Memory B cell (primary cell): Measurements from ENCODE around the gene ALKBH6.
"Not testable (repeated sequence)": the region's sequence is repeated elsewhere in the genome, so short reads cannot be mapped to it uniquely, and the experiment has no call there.

Experiments used
- ATAC-seq: fragments of 150-1000 bp; cut with Tn5 transposase; 2 replicates; pipeline ENCODE4 v1.10.0; 2021; ENCODE audit warnings: low read depth, mild to moderate bottlenecking, moderate library complexity
- DNase-seq, 2 donors: peaks; one replicate each; pipeline ENCODE4 v3.0.0; 2022; ENCODE audit warnings: low spot score in 2 of 2
- H3K27ac Mint-ChIP-seq: one replicate; pipeline ENCODE4 v1.8.0; 2022; ENCODE audit warnings: mild to moderate bottlenecking, moderate library complexity, mixed read lengths
- H3K27me3 Mint-ChIP-seq: one replicate; pipeline ENCODE4 v1.8.0; 2022; ENCODE audit warnings: mixed read lengths
- H3K36me3 Mint-ChIP-seq: one replicate; pipeline ENCODE4 v1.8.0; 2022; ENCODE audit warnings: mild to moderate bottlenecking, mixed read lengths
- H3K4me1 Mint-ChIP-seq: one replicate; pipeline ENCODE4 v1.8.0; 2022; ENCODE audit warnings: mixed read lengths
- H3K4me3 Mint-ChIP-seq: one replicate; pipeline ENCODE4 v1.8.0; 2022; ENCODE audit warnings: mild to moderate bottlenecking, moderate library complexity, mixed read lengths
- H3K9me3 Mint-ChIP-seq: one replicate; pipeline ENCODE4 v1.8.0; 2022; ENCODE audit warnings: mixed read lengths

The ALKBH6 gene

DNA sequence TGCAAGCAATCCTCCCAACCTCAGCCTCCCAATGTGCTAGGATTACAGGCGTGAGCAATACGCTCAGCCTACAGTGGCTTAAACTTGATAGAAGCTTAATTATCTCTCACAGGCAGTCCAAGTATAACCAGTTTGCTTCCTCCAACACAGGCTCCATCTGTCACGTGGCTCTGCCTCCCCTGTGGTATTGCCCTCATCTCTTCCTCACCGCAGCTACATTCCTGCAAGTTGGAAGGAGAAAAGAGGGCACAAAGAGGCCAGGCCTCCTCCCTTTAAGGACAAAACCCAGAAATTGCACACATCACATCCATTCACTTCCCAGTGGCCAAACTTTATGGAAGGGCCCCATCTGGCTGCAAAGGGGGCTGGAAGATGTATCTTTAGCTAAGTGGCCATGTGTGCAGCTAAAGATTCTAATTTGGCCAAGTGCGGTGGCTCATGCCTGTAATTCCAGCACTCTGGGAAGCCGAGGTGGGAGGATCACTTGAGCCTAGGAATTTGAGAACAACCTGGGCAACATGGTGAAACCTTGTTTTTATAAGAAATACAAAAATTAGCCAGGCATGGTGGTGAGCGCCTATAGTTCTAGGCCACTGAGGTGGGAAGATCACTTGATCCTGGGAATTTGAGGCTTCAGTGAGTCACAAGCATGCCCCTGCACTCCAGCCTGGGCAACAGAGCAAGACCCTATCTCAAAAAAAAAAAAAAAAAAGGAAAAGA, 22.1 kb downstream of the ALKBH6 start:
- Mint-ChIP-seq H3K4me1 (peaks cover 17% of the 10 kb centered on the region), H3K4me3 (no peak overlapping the region), H3K27ac (no peak overlapping the region), H3K27me3 (no peaks in the 10 kb centered on the region), H3K36me3 (no peaks in the 10 kb centered on the region), H3K9me3 (no peaks in the 10 kb centered on the region)
- ATAC-seq (no peak), DNase-seq (no peak)

DNA sequence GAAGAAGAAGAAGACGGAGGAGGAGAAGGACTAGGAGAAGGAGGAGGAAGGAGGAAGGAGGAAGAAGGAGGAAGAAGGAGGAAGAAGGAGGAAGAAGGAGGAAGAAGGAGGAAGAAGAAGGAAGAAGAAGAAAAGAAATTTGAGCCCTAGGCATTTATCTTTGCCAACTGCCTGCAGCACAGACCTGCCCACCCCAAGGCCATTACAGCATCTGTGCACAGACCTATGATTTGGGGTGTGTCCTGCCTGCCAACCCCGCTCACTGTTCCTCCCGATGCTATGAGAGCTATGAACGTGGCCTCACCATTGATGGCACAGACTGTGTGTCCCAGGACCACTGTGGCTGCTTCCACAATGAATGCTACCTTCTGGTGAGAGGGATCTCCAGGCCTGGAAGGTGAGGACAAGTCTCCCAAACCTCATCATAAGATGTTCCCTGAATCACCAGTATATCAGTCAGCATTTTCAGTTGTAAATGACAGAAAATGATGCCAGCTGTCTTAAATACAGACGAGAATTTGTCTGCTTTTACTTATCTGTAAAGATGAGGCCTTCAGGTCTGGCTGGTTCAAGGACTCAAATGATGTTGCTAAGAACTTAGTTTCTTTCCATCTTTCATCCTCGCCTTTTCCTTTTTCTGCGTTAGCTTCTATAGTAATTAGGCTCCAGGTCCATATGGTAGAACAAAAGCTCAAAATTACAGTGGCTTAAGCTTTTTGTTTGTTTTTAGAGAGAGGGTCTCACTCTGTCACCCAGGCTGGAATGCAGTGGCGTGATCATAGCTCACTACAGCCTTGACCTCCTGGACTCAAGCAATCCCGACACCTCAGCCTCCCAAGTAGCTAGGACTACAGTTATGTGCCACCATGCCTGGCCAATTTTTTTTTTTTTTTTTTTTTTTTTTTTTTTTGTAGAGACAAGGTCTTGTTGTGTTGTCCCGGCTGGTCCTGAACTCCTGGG, 23.0 kb downstream of the ALKBH6 start:
- Mint-ChIP-seq H3K27ac (no peak overlapping the region), H3K27me3 (no peaks in the 10 kb centered on the region), H3K9me3 (no peaks in the 10 kb centered on the region), H3K4me3 (no peak overlapping the region), H3K36me3 (no peaks in the 10 kb centered on the region), H3K4me1 (peaks cover 13% of the 10 kb centered on the region)
- ATAC-seq (no peak), DNase-seq (no peak)

DNA sequence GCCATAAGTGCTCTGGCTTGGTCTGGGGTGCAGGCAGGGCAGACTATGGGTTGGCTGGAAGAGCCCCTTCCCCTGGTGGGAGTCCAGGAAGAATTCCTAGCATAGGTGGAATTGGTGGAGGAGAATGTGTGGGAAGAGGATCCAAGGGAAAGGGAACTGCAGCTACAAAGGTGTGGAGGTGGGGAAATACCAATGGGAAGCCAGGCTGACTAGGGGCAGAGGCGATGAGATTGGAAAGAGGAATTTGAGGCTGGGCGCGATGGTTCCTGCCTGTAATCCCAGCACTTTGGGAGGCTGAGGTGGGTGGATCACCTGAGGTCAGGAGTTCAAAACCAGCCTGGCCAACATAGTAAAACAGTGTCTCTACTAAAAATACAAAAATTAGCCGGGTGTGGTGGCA, 23.9 kb downstream of the ALKBH6 start:
- no peak overlapping the region for H3K4me3 Mint-ChIP-seq
- peaks cover 8% of the 10 kb centered on the region for H3K4me1 Mint-ChIP-seq
- no peaks in the 10 kb centered on the region for H3K9me3 Mint-ChIP-seq
- ATAC-seq (no peak), DNase-seq (no peak)
- H3K36me3 Mint-ChIP-seq: no peaks in the 10 kb centered on the region
- H3K27me3 Mint-ChIP-seq: peaks cover 8% of the 10 kb centered on the region
- no peak overlapping the region for H3K27ac Mint-ChIP-seq

DNA sequence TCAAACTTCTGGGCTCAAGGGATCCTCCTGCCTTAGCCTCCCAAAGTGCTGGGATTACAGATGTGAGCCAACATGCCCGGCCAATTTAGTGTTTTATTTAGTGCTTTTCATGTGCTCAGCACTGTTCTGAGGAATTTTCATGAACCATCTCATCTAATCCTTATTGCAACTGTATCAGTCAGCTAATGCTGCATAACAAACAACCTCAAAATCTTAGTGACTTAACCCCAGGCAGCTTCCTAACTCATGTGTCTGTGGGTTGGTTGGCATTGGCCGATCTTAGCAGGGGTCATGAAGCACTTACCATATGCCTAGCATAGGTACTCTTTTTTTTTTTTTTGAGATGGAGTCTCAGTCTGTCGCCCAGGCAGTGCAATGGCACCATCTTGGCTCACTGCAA, 25.2 kb downstream of the ALKBH6 start:
- peaks cover 6% of the 10 kb centered on the region for H3K4me1 Mint-ChIP-seq
- H3K27me3 Mint-ChIP-seq: peaks cover 15% of the 10 kb centered on the region
- DNase-seq (no peak), ATAC-seq (no peak)
- H3K36me3 Mint-ChIP-seq: no peaks in the 10 kb centered on the region
- H3K4me3 Mint-ChIP-seq: no peak overlapping the region
- H3K9me3 Mint-ChIP-seq: no peaks in the 10 kb centered on the region
- H3K27ac Mint-ChIP-seq: no peak overlapping the region

DNA sequence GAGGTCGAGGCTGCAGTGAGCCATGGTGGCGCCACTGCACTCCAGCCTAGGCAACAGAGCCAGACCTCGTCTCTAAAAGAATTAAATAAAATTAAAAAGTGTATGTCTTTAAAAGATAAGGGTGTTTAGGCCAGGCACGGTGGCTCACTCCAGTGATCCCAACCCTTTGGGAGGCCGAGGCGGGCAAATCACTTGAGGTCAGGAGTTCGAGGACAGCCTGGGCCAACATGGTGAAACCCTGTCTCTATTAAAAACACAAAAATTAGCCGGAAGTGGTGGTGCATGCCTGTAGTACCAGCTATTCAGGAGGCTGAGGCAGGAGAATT, 26.5 kb downstream of the ALKBH6 start:
- Mint-ChIP-seq H3K4me3 (peak overlapping the region; percentile 40), H3K4me1 (peaks cover 6% of the 10 kb centered on the region), H3K27me3 (peaks cover 18% of the 10 kb centered on the region), H3K27ac (no peak overlapping the region), H3K36me3 (no peaks in the 10 kb centered on the region), H3K9me3 (no peaks in the 10 kb centered on the region)
- DNase-seq (no peak), ATAC-seq (no peak)

DNA sequence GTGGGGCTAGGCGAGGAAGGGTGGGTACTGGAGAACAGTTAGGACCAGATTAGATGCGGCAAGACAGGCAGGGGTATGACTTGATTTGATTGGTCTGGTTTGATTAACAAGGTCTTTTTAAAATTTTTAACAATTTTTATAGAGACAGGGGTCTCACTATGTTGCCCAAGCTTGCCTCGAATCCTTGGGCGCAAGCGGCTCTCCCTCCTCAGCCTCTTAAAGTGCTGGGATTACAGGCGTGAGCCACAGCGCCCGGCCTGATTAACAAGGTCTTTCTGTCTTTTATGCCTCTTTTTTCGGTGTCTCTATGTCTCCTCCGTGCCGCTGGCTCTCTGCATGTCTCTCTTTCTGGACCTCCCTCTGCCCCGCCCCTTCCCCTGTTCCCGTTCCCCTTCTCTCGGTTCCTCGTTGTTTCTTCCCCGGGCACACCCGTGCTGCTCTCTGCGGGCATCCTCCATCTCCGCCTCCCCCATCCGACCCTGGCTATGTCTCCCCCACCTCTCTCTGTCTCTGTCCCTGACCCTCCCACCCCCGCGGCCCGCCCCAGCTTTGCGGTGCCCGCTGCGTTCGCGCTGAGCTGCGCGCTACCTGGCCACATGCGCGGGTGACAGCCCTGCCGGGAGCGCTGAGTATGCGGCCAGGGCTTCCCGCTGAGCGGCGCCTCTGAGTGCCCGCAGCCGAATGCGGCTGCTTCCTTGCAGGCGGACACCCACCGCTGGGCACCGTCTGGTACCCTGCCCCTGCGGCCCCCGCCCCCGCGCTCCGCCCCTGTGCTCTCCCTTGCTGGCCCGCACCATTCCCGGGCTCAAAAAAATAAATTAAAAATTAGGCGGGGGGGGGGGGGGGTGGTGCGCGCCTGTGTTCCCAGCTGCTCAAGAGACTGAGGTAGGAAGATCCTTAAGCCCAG, 27.1 kb downstream of the ALKBH6 start:
- no peaks in the 10 kb centered on the region for H3K36me3 Mint-ChIP-seq
- H3K27ac Mint-ChIP-seq: no peak overlapping the region
- H3K4me3 Mint-ChIP-seq: peak overlapping the region; percentile 86
- ATAC-seq (peak; percentile 82), DNase-seq (peak in 1 of 2 donors; percentile 32)
- H3K27me3 Mint-ChIP-seq: peaks cover 19% of the 10 kb centered on the region
- H3K4me1 Mint-ChIP-seq: peaks cover 6% of the 10 kb centered on the region
- H3K9me3 Mint-ChIP-seq: no peaks in the 10 kb centered on the region

DNA sequence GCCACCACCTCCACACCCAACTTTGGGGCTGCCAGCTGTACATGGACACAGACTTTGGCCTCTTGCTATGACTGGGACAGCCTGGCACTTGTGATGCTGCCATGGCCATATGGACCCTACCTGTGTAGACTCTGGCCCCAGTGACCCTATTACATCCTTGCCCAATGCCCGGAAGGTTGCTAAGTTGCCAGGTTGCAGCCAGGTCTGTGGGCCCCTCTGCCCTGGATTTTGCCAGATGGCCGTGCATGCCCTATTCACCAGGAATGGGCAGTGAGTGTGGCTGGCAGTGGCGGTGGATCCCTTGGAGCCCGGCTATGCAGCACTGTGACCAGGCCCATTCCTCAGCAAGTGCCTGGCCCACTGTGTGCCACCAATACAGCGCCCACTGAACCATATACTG, 27.9 kb downstream of the ALKBH6 start:
- Mint-ChIP-seq H3K27ac (no peak overlapping the region), H3K36me3 (no peaks in the 10 kb centered on the region), H3K27me3 (peaks cover 21% of the 10 kb centered on the region), H3K9me3 (no peaks in the 10 kb centered on the region), H3K4me3 (peak overlapping the region; percentile 57), H3K4me1 (peaks cover 6% of the 10 kb centered on the region)
- no peak for ATAC-seq
- no peak for DNase-seq

DNA sequence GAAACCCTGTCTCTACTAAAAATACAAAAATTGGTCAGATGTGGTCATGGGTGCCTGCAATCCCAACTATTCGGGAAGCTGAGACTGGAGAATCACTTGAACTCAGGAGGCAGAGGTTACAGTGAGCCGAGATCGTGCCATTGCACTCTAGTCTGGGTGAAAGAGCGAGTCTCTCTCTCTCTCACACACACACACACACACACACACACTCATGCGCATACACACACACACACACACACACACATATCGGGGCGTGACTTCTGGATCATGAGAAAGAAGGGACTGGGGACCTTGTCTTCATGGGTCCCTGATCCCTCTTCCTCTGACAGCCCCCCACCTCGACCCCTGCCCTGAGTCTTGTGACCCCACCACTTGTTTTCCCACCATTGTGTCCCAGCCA, 30.8 kb downstream of the ALKBH6 start:
- H3K4me1 Mint-ChIP-seq: peaks cover 6% of the 10 kb centered on the region
- no peak overlapping the region for H3K4me3 Mint-ChIP-seq
- peaks cover 37% of the 10 kb centered on the region for H3K27me3 Mint-ChIP-seq
- H3K27ac Mint-ChIP-seq: no peak overlapping the region
- no peaks in the 10 kb centered on the region for H3K9me3 Mint-ChIP-seq
- ATAC-seq (no peak), DNase-seq (no peak)
- H3K36me3 Mint-ChIP-seq: no peaks in the 10 kb centered on the region

DNA sequence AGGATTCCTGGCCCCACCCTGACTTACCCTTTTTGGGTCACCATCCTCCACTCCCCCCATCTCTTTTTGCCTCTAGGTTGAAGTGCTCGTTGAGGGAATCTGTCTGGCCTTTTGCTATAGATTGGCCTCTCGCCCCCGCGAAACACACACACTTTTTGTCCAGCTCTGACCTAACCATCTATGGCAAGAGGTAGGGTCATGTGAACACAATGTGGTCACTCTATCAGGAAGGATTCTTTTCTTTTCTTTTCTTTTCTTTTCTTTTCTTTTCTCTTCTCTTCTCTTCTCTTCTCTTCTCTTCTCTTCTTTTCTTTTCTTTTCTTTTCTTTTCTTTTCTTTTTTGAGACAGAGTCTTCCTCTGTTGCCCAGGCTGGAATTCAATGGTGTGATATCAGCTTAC, 33.0 kb downstream of the ALKBH6 start:
- not testable (repeated sequence) for H3K4me3 Mint-ChIP-seq, DNase-seq, H3K4me1 Mint-ChIP-seq, H3K27ac Mint-ChIP-seq, H3K36me3 Mint-ChIP-seq, H3K9me3 Mint-ChIP-seq, ATAC-seq
- peaks cover 39% of the 10 kb centered on the region for H3K27me3 Mint-ChIP-seq

DNA sequence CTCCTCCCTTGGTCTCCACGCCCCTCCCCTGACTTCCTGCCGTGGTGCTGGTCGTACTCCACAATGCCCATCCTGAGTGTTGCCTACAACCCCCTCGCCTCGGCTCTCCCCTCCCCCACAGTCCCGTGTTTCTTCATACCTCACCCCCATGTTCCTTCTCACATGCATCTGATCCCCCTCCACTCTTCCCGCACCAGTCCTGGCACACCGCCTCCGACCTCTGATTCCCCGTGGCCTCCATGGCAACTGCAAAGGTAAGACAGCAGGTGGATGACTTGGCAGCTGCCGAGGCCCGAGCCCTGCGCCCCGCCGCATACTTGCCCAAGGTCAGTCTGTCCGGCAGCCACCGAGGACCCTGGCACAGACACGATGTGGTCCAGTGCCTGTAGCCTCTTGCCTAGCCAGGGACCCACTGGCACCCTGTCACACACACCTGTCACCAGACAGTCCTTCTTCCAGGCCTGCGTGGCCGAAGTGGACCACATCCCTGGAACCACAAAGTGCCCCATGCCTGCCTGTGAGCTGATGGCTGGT, 35.1 kb downstream of the ALKBH6 start:
- no peak for ATAC-seq
- Mint-ChIP-seq H3K27me3 (peaks cover 25% of the 10 kb centered on the region), H3K27ac (no peak overlapping the region), H3K4me3 (no peak overlapping the region), H3K9me3 (no peaks in the 10 kb centered on the region), H3K4me1 (no peaks in the 10 kb centered on the region), H3K36me3 (no peaks in the 10 kb centered on the region)
- no peak for DNase-seq

DNA sequence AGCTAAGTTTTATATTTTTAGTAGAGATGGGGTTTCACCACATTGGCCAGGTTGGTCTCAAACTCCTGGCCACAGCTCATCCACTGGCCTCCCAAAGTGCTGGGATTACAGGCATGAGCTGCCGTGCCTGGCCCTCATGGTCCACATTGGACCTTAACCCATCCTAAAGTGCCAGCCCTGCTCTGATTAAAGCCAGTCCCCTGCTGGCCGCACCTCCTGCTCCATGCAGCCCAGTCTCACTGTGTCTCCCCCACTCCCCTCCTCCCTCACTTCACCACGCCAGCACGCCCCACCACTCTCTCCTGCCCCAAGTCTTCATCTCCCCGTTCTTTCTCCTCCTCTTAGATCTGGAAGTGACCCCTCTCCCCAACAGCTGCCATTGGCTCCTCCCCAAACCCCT, 35.7 kb downstream of the ALKBH6 start:
- Mint-ChIP-seq H3K27me3 (peaks cover 24% of the 10 kb centered on the region), H3K27ac (no peak overlapping the region), H3K9me3 (no peaks in the 10 kb centered on the region), H3K4me3 (no peak overlapping the region), H3K36me3 (no peaks in the 10 kb centered on the region), H3K4me1 (no peaks in the 10 kb centered on the region)
- DNase-seq (no peak), ATAC-seq (no peak)

DNA sequence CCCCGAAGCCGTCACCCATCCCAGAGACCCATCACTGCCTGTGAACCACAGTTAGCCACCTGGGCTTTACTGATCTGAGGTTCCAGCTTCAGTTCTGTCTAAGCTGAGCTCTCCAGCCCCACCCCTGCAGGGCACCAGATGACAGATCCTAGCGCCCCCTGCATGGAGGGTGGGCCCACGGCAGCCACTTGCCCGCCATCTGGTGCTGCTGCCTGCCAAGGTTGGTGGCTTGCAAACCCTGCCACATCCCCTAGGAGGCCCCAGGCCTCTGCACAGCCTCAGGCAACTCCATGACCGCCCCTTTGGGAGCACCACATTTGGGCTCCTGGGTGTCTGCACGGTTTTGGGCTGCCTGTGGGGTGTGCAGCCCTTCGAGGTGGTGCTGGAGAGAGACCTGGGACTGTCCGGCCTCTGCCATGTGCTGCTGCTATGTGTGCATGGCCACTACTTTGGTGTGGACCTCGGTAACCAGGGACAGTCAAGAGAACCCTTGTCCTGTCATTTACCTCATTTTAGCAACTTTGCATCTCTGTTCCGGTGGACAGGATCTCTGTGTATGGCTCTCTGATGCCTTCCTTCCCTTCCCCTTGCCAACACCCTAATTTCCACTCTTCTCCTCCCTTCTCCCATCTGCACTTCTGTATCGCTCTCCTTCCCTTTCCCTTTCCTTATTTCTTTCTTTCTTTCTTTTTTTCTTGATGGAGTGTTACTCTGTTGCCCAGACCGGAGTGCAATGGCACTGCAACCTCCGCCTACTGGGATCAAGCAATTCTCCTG, 36.4 kb downstream of the ALKBH6 start:
- peak; percentile 72 for ATAC-seq

DNA sequence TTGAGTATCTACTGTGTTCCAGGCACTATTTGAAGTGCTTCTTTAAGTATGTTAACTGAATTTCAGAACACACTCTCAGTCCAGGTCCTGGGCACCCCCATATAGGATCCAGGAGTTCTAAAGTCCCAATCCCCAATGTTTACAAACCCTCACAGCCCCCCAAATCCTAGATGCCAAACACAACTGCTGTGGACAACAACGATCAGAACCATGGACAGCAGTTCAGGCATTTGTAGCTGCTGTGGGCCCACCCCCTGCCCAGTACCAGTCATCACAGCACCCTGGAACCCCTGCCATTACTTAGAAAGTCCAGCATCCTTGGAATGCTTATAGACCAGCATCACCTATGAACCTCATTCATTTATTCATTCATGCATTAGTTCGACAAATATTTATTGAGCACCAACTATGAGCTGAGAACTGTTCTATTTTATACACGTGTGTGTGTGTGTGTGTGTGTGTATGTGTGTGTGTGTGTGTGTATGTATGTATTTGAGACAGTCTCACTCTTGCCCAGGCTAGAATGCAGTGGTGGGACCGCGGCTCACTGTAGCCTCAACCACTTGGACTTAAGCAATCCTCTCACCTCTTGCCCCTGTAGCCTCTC, 38.3 kb downstream of the ALKBH6 start:
- no peak for ATAC-seq
- Mint-ChIP-seq H3K27ac (no peak overlapping the region), H3K4me1 (no peaks in the 10 kb centered on the region), H3K27me3 (peaks cover 20% of the 10 kb centered on the region), H3K9me3 (no peaks in the 10 kb centered on the region), H3K4me3 (no peak overlapping the region), H3K36me3 (no peaks in the 10 kb centered on the region)
- DNase-seq: no peak

More for the DNA sequence above, 36.4 kb downstream of the ALKBH6 start:
- no peak for DNase-seq
- Mint-ChIP-seq H3K27me3 (peaks cover 25% of the 10 kb centered on the region), H3K4me1 (no peaks in the 10 kb centered on the region), H3K36me3 (no peaks in the 10 kb centered on the region), H3K27ac (no peak overlapping the region), H3K9me3 (no peaks in the 10 kb centered on the region), H3K4me3 (no peak overlapping the region)
